ENCODE measurements around the gene VWA3B.

GRCh38 chr2:98037206-98037605 lies 49.8 kb upstream of the VWA3B start:
- TF ChIP-seq CTCF (IDR thresholded peaks at IDR 0.05) (no peak), POLR2A (IDR thresholded peaks at IDR 0.05) (no peak)
